Trophoblast cell (in vitro differentiated cells and primary cell): ENCODE measurements around the gene SIRPD.

Source experiments
- DNase-seq, 2 donors: peaks; one replicate each; pipeline ENCODE4 v3.0.0-alpha.2; 2016
- H2AFZ ChIP-seq: 2 replicates; pipeline ENCODE4 v1.6.1; 2013; ENCODE audit warnings: low read length, moderate library complexity, mild to moderate bottlenecking; ENCODE audit not compliant: insufficient read depth, poor library complexity
- H2AK5ac ChIP-seq: 2 replicates; pipeline ENCODE4 v1.6.1; 2013; ENCODE audit warnings: mild to moderate bottlenecking, low read length
- H2BK120ac ChIP-seq: 2 replicates; pipeline ENCODE4 v1.6.1; 2013; ENCODE audit warnings: low read length, mild to moderate bottlenecking, moderate library complexity; ENCODE audit not compliant: insufficient read depth, poor library complexity
- H2BK12ac ChIP-seq: 2 replicates; pipeline ENCODE4 v1.6.1; 2013; ENCODE audit warnings: mild to moderate bottlenecking, low read length, moderate library complexity
- H2BK5ac ChIP-seq: 2 replicates; pipeline ENCODE4 v1.6.1; 2013; ENCODE audit warnings: low read length, low read depth, moderate library complexity, mild to moderate bottlenecking; ENCODE audit not compliant: poor library complexity
- H3K14ac ChIP-seq: 2 replicates; pipeline ENCODE4 v1.6.1; 2013; ENCODE audit warnings: mild to moderate bottlenecking, low read length
- H3K18ac ChIP-seq: 2 replicates; pipeline ENCODE4 v1.6.1; 2013; ENCODE audit warnings: mild to moderate bottlenecking, low read length
- H3K23ac ChIP-seq: 2 replicates; pipeline ENCODE4 v1.6.1; 2013; ENCODE audit warnings: low read length
- H3K27ac ChIP-seq: 2 replicates; pipeline ENCODE4 v1.5.1; 2013; ENCODE audit warnings: low read depth, mild to moderate bottlenecking, inconsistent platforms, low read length, moderate library complexity
- H3K27me3 ChIP-seq: 2 replicates; pipeline ENCODE4 v1.6.1; 2013; ENCODE audit warnings: inconsistent platforms, mild to moderate bottlenecking, low read length, moderate library complexity; ENCODE audit not compliant: insufficient read depth
- H3K36me3 ChIP-seq, 2 experiments: 1 replicate in 1 of 2; 2 replicates in 1 of 2; pipeline ENCODE4 v1.6.1; 2013; ENCODE audit warnings: low read length in 2 of 2, mild to moderate bottlenecking in 2 of 2, moderate library complexity in 1 of 2; ENCODE audit not compliant: insufficient read depth in 2 of 2, control insufficient read depth in 1 of 2
- H3K4ac ChIP-seq: 2 replicates; pipeline ENCODE4 v1.6.1; 2013; ENCODE audit warnings: low read depth, mild to moderate bottlenecking, low read length, moderate library complexity
- H3K4me1 ChIP-seq, 2 experiments: 1 replicate in 1 of 2; 2 replicates in 1 of 2; pipeline ENCODE4 v1.6.1; 2013; ENCODE audit warnings: low read length in 2 of 2, mild to moderate bottlenecking in 2 of 2, moderate library complexity in 1 of 2; ENCODE audit not compliant: insufficient read depth in 2 of 2, control insufficient read depth in 1 of 2
- H3K4me2 ChIP-seq: 2 replicates; pipeline ENCODE4 v1.6.1; 2013; ENCODE audit warnings: inconsistent platforms, mild to moderate bottlenecking, low read length, moderate library complexity
- H3K4me3 ChIP-seq: 2 replicates; pipeline ENCODE4 v1.5.1; 2013; ENCODE audit warnings: mild to moderate bottlenecking, low read depth, low read length, inconsistent platforms
- H3K79me1 ChIP-seq: one replicate; pipeline ENCODE4 v1.6.1; 2013; ENCODE audit warnings: low read length
- H3K79me2 ChIP-seq: 2 replicates; pipeline ENCODE4 v1.6.1; 2013; ENCODE audit warnings: low read length, mild to moderate bottlenecking; ENCODE audit not compliant: control insufficient read depth, insufficient read depth, poor library complexity
- H3K9ac ChIP-seq: 2 replicates; pipeline ENCODE4 v1.6.1; 2013; ENCODE audit warnings: mild to moderate bottlenecking, low read length
- H3K9me3 ChIP-seq: 2 replicates; pipeline ENCODE4 v1.6.1; 2013; ENCODE audit warnings: low read depth, mild to moderate bottlenecking, control low read depth, inconsistent platforms, low read length; ENCODE audit not compliant: insufficient read depth
- H4K12ac ChIP-seq: 2 replicates; pipeline ENCODE4 v1.6.1; 2013; ENCODE audit warnings: low read depth, mild to moderate bottlenecking, low read length, moderate library complexity
- H4K8ac ChIP-seq: 2 replicates; pipeline ENCODE4 v1.6.1; 2013; ENCODE audit warnings: low read depth, mild to moderate bottlenecking, low read length, moderate library complexity
- H4K91ac ChIP-seq: one replicate; pipeline ENCODE4 v1.6.1; 2013; ENCODE audit warnings: low read depth, mild to moderate bottlenecking, low read length, moderate library complexity
- WGBS: extraction: QIAGEN DNeasy Blood & Tissue Kit; methylation state at CpG from one replicate; pipeline ENCODE4 v1.1.7; 2013; ENCODE audit warnings: missing lambda C conversion rate; ENCODE audit not compliant: insufficient read length, insufficient coverage; ENCODE audit errors: extremely low coverage; 5-methylcytosine and 5-hydroxymethylcytosine counted together

SIRPD gene

DNA sequence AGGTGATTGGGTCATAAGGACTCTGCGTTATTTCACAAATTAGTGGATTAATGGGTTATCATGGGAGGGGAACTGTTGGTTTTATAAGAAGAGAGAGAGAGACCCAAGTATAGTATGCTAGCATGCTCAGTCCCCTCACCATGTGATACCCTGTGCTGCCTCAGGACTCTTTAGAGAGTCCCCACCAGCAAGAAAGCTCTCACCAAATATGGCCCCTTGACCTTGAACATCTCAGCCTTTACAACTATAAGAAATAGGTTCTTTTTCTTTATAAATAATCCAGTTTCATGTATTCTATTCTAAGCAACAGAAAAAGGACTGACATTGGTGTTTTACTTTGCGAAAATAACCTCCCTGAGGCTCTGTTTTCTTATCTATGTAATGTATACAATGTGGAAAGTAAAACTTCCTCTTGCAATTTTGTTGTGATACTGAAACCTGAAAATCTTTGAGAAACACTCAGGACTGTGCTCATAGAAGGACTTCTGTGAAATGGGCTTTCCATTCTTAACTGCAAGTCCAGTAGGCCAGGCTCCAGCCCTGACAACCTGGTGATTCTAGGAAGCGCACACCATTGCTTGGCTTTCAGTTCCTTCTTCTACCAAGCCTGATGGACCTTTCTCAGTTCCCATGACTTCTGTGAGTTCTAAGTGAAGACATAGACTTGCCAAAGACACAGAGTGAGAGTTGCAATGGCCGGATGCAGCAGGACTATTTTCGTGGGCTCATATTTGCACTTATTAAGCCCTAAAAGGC, 21.9 kb downstream of the SIRPD start:
- Histone ChIP-seq H3K18ac (no peak overlapping the region), H4K91ac (no peak overlapping the region), H2AK5ac (no peak overlapping the region), H3K4ac (no peak overlapping the region), H3K27me3 (no peaks in the 10 kb centered on the region), H3K4me2 (no peak overlapping the region), H3K4me3 (no peak overlapping the region), H3K79me2 (no peaks in the 10 kb centered on the region), H4K8ac (no peak overlapping the region), H3K4me1 (peaks cover 0 to 3% of the 10 kb centered on the region in 2 experiments), H3K9me3 (no peaks in the 10 kb centered on the region), H2BK120ac (no peak overlapping the region), H4K12ac (no peak overlapping the region), H3K27ac (no peak overlapping the region), H2BK12ac (no peak overlapping the region), H3K14ac (no peak overlapping the region), H2BK5ac (no peak overlapping the region), H3K9ac (no peak overlapping the region), H3K79me1 (no peaks in the 10 kb centered on the region), H3K23ac (no peak overlapping the region), H2AFZ (no peak overlapping the region), H3K36me3 (no peaks in the 10 kb centered on the region)
- WGBS = no CpG with 5 or more reads among the region's 5 CpGs
- peak in 1 of 2 donors; percentile 39 for DNase-seq

DNA sequence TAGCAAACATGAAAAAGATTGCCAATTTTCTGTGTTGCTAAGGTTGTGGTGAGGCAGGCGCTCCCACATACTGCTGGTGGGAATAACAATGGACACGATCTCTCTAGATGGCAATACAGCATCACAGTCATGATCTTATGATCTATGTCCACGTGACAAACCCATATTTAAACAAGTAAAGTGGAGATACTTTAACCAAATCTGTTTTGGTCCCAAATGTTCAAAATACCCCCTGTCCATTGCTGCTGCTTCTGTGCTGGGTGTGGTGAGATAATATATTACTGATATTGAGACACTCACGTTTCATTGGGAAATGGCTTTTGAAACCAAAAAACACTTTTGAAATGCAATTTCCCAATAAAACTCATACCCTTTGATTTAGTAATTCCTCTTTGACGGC, 23.0 kb downstream of the SIRPD start:
- Histone ChIP-seq H3K9ac (no peak overlapping the region), H3K79me1 (no peaks in the 10 kb centered on the region), H3K4me2 (no peak overlapping the region), H3K4ac (no peak overlapping the region), H3K79me2 (no peaks in the 10 kb centered on the region), H2BK5ac (no peak overlapping the region), H4K8ac (no peak overlapping the region), H2AFZ (no peak overlapping the region), H3K23ac (no peak overlapping the region), H3K18ac (no peak overlapping the region), H2BK12ac (no peak overlapping the region), H3K27me3 (no peaks in the 10 kb centered on the region), H4K91ac (no peak overlapping the region), H3K9me3 (no peaks in the 10 kb centered on the region), H3K27ac (no peak overlapping the region), H3K4me3 (no peak overlapping the region), H3K36me3 (no peaks in the 10 kb centered on the region), H3K14ac (no peak overlapping the region), H4K12ac (no peak overlapping the region), H2BK120ac (no peak overlapping the region), H3K4me1 (peaks cover 0 to 3% of the 10 kb centered on the region in 2 experiments), H2AK5ac (no peak overlapping the region)
- no CpG with 5 or more reads among the region's 5 CpGs for WGBS
- DNase-seq = peak in 1 of 2 donors; percentile 17

- H3K27me3 ChIP-seq = no peaks in the 10 kb centered on the region
- H3K79me2 ChIP-seq = no peaks in the 10 kb centered on the region
- no peaks in the 10 kb centered on the region for H3K4me1 ChIP-seq
- no peaks in the 10 kb centered on the region for H3K79me1 ChIP-seq
- H3K27ac ChIP-seq = no peak overlapping the region
- no peak overlapping the region for H2BK5ac ChIP-seq
- H3K23ac ChIP-seq = no peak overlapping the region
- H2BK120ac ChIP-seq = no peak overlapping the region
- H2AFZ ChIP-seq = no peak overlapping the region
- no peak overlapping the region for H3K18ac ChIP-seq
- H3K4ac ChIP-seq = no peak overlapping the region
- no peaks in the 10 kb centered on the region for H3K9me3 ChIP-seq
- no peak overlapping the region for H2AK5ac ChIP-seq
- H4K12ac ChIP-seq = no peak overlapping the region
- H3K14ac ChIP-seq = no peak overlapping the region
- H4K8ac ChIP-seq = no peak overlapping the region
- no peak overlapping the region for H3K4me2 ChIP-seq
- no peak for DNase-seq
- H4K91ac ChIP-seq = no peak overlapping the region
- no peak overlapping the region for H3K4me3 ChIP-seq
- WGBS = no CpG with 5 or more reads among the region's 4 CpGs
- no peak overlapping the region for H2BK12ac ChIP-seq
- H3K36me3 ChIP-seq = no peaks in the 10 kb centered on the region
- H3K9ac ChIP-seq = no peak overlapping the region
Measured at GRCh38 chr20:1533059-1533458, 24.4 kb downstream of the SIRPD start.

DNA sequence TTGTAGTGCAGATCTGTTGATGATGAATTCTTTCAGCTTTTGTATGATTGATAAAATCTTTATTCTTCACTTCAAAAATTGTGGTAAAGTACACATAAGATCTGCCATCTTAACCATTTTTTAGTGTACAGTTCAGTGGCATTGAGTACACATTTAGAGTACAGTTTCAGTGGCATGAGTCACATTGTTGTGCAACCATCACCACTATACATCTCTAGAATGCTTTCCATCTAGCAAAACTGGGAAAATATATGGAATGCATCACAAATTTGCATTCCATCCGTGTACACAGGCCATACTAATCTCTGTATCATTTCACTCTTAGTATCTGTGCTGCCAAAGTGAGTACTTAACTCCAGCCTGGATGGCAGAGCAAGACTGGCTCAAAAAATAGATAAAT, 28.7 kb downstream of the SIRPD start:
- H3K4me2 ChIP-seq = no peak overlapping the region
- H4K91ac ChIP-seq = no peak overlapping the region
- H3K4ac ChIP-seq = no peak overlapping the region
- no peaks in the 10 kb centered on the region for H3K79me1 ChIP-seq
- H3K18ac ChIP-seq = no peak overlapping the region
- no peaks in the 10 kb centered on the region for H3K4me1 ChIP-seq
- no peaks in the 10 kb centered on the region for H3K79me2 ChIP-seq
- H4K12ac ChIP-seq = no peak overlapping the region
- H3K9me3 ChIP-seq = no peaks in the 10 kb centered on the region
- H2AK5ac ChIP-seq = no peak overlapping the region
- H3K14ac ChIP-seq = no peak overlapping the region
- H2BK12ac ChIP-seq = no peak overlapping the region
- H2BK5ac ChIP-seq = no peak overlapping the region
- peak; percentile 73 to 91 for DNase-seq
- H3K27ac ChIP-seq = no peak overlapping the region
- no peak overlapping the region for H2BK120ac ChIP-seq
- H2AFZ ChIP-seq = no peak overlapping the region
- no peak overlapping the region for H3K23ac ChIP-seq
- no peaks in the 10 kb centered on the region for H3K36me3 ChIP-seq
- H4K8ac ChIP-seq = no peak overlapping the region
- no peak overlapping the region for H3K9ac ChIP-seq
- no peaks in the 10 kb centered on the region for H3K27me3 ChIP-seq
- no peak overlapping the region for H3K4me3 ChIP-seq
- WGBS = no CpG with 5 or more reads among the region's 1 CpG
